HepG2 (cell line): Measurements from ENCODE around the gene NGEF. TPM values are rescaled to one million over a fixed set of nuclear protein-coding genes. Genes with fewer than 3 reads are reported as not detected.

Source experiments
- BRD4 ChIP-seq: sonication (generic); formaldehyde crosslinking; IDR thresholded peaks from 2 replicates; pipeline ENCODE4 v1.4.0; 2020; ENCODE audit warnings: missing genetic modification reagents
- GFI1 ChIP-seq: sonication (generic); formaldehyde crosslinking; IDR thresholded peaks from 2 replicates; pipeline ENCODE4 v1.5.0; 2020; ENCODE audit warnings: missing genetic modification reagents, mild to moderate bottlenecking, borderline replicate concordance
- IKZF4 ChIP-seq: sonication (generic); formaldehyde crosslinking; IDR thresholded peaks from 2 replicates; pipeline ENCODE4 v1.5.1; 2020; ENCODE audit warnings: borderline replicate concordance, mild to moderate bottlenecking, low read depth, missing genetic modification reagents; ENCODE audit errors: not compliant biosample characterization
- JARID2 ChIP-seq: sonication (generic); formaldehyde crosslinking; IDR thresholded peaks from 2 replicates; pipeline ENCODE4 v1.8.1; 2023; ENCODE audit warnings: missing genetic modification reagents, inconsistent platforms; ENCODE audit not compliant: insufficient replicate concordance
- KLF6 ChIP-seq: IDR thresholded peaks from 2 replicates; pipeline ENCODE4 v1.8.0; 2016; ENCODE audit warnings: missing biosample characterization, missing genetic modification reagents
- KMT2B ChIP-seq: IDR thresholded peaks from 2 replicates; pipeline ENCODE4 v1.6.1; 2016; ENCODE audit warnings: missing genetic modification reagents, missing compliant biosample characterization
- MAZ ChIP-seq, 2 experiments: sonication (generic) in 1 of 2; formaldehyde crosslinking in 1 of 2; IDR thresholded peaks; 2 replicates each; pipeline versions ENCODE4 v1.5.0 to v1.6.1; 2012 to 2020; ENCODE audit warnings: low read depth in 2 of 2, mild to moderate bottlenecking in 2 of 2, borderline replicate concordance in 1 of 2, improper control_type of control experiment in 1 of 2, low read length in 1 of 2, missing genetic modification reagents in 1 of 2, moderate library complexity in 1 of 2
- NFKB2 ChIP-seq: sonication (generic); formaldehyde crosslinking; IDR thresholded peaks from 2 replicates; pipeline ENCODE4 v1.4.0; 2020; ENCODE audit warnings: missing genetic modification reagents, borderline replicate concordance
- RBM39 ChIP-seq: fragments of 200-400 bp; formaldehyde crosslinking; IDR thresholded peaks from one replicate; pipeline ENCODE4 v1.6.1; 2018; ENCODE audit warnings: antibody characterized with exemption, mild to moderate bottlenecking, low read depth, low read length; ENCODE audit not compliant: poor library complexity, severe bottlenecking
- RFXAP ChIP-seq: sonication (generic); formaldehyde crosslinking; IDR thresholded peaks from 2 replicates; pipeline ENCODE4 v1.4.0; 2020; ENCODE audit warnings: missing genetic modification reagents, borderline replicate concordance
- SKIL ChIP-seq: sonication (generic); formaldehyde crosslinking; IDR thresholded peaks from 2 replicates; pipeline ENCODE4 v1.8.0; 2022; ENCODE audit warnings: missing genetic modification reagents, mild to moderate bottlenecking, moderate library complexity, borderline replicate concordance
- SRY ChIP-seq: sonication (generic); formaldehyde crosslinking; IDR thresholded peaks from 2 replicates; pipeline ENCODE4 v1.8.0; 2022; ENCODE audit warnings: mild to moderate bottlenecking, missing genetic modification reagents
- SUZ12 ChIP-seq: fragments of 150-350 bp; IDR thresholded peaks from 2 replicates; pipeline ENCODE4 v1.6.1; 2014; ENCODE audit warnings: low read depth, low read length
- ZBTB46 ChIP-seq: sonication (generic); formaldehyde crosslinking; IDR thresholded peaks from 2 replicates; pipeline ENCODE4 v1.4.0; 2020; ENCODE audit warnings: mild to moderate bottlenecking, missing genetic modification reagents, borderline replicate concordance
- ZNF3 ChIP-seq: IDR thresholded peaks from 2 replicates; pipeline ENCODE4 v1.7.0; 2017; ENCODE audit warnings: inconsistent platforms
- ZNF331 ChIP-seq: sonication (generic); formaldehyde crosslinking; IDR thresholded peaks from 2 replicates; pipeline ENCODE4 v1.4.0; 2020; ENCODE audit warnings: missing genetic modification reagents
- ZNF430 ChIP-seq: sonication (generic); formaldehyde crosslinking; IDR thresholded peaks from 2 replicates; pipeline ENCODE4 v1.9.0; 2021; ENCODE audit warnings: mild to moderate bottlenecking, missing genetic modification reagents
- ZNF501 ChIP-seq: sonication (generic); formaldehyde crosslinking; IDR thresholded peaks from 2 replicates; pipeline ENCODE4 v1.5.1; 2020; ENCODE audit warnings: mild to moderate bottlenecking, moderate library complexity, missing genetic modification reagents
- ZNF619 ChIP-seq: sonication (generic); formaldehyde crosslinking; IDR thresholded peaks from 2 replicates; pipeline ENCODE4 v1.4.0; 2020; ENCODE audit warnings: mild to moderate bottlenecking, missing genetic modification reagents
- ZNF75D ChIP-seq: sonication (generic); formaldehyde crosslinking; IDR thresholded peaks from 2 replicates; pipeline ENCODE4 v1.8.1; 2023; ENCODE audit warnings: missing genetic modification reagents, mild to moderate bottlenecking, borderline replicate concordance
- polyA plus RNA-seq, 8 experiments: library from polyadenylated mRNA; depleted of rRNA in 3 of 8; stranded (reverse) in 7 of 8; unstranded in 1 of 8; fragments of >200 nt; fragmentation: Illumina TruSeq in 4 of 8; extraction: Trizol in 4 of 8; gene quantifications; 2 replicates each; pipeline versions ENCODE4 v1.2.1 to v1.2.3, GENCODE V29; 2011 to 2016; ENCODE audit warnings: low read depth in 4 of 8, missing spikeins in 1 of 8, mixed read lengths in 1 of 8; ENCODE audit not compliant: insufficient read depth in 1 of 8
- total RNA-seq, 5 experiments: library from RNA; depleted of rRNA; stranded (reverse); fragments of >200 nt; fragmentation: Illumina TruSeq; extraction: Trizol; gene quantifications; 2 replicates each; pipeline ENCODE4 v1.2.3, GENCODE V29; 2016; ENCODE audit warnings: low read depth in 1 of 5
- TF ChIP-seq, protein P1 (sequence below): sonication (generic); formaldehyde crosslinking; conservative IDR thresholded peaks from 2 replicates; pipeline ENCODE4 v1.4.0; 2020; ENCODE audit warnings: mild to moderate bottlenecking, missing genetic modification reagents, moderate library complexity

Gene NGEF
- total and polyA plus RNA-seq, 2 of the 13 experiments (the other 11 are each of a cell fraction or from before 2014, with no cell fraction given): 14.4 to 36.9 TPM

DNA sequence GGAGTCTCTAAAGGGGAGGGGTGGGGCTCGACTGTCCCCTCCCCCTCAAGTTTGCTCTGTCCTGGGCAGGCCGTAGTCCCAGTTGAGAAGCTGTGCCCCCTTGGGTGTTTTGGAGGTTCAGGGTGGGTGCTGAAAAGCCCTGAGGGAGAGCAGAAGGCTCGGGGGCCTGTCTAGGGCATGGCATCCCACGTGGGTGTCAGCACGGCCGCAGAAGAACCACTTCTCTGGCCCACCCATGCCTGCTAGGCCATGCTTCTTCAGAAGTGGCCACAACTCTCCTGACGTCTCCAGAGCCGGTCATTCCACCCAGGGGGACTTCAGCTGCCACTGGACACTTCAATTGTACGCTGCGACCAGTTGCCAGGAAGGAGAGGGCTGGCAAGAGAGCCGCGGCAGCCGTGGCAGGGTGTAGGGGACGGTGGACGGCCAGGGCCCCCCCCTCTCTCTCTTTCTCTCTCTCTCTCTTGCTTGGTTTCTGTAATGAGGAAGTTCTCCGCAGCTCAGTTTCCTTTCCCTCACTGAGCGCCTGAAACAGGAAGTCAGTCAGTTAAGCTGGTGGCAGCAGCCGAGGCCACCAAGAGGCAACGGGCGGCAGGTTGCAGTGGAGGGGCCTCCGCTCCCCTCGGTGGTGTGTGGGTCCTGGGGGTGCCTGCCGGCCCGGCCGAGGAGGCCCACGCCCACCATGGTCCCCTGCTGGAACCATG is 46.9 kb upstream of the NGEF start, which contains the start of gene INPP5D (continued):
- TF ChIP-seq BRD4: peak; percentile 84; the same call in 1 of the 2 replicates
- no peak for TF ChIP-seq ZNF430 (CRISPR knock-in tag)
- peak; percentile 40; the same call in 1 of the 2 replicates for TF ChIP-seq ZNF331 (CRISPR knock-in tag)
- TF ChIP-seq SKIL (CRISPR knock-in tag): 0 out of 2 replicates have a peak, but pooled peaks have one; percentile 55
- 0 out of 2 replicates have a peak, but pooled peaks have one; percentile 33 for TF ChIP-seq RFXAP (CRISPR knock-in tag)
- TF ChIP-seq NFKB2 (CRISPR knock-in tag): peak; percentile 34; the same call in 1 of the 2 replicates
- TF ChIP-seq KMT2B: 0 out of 2 replicates have a peak, but pooled peaks have one; percentile 34
- peak; percentile 31 for TF ChIP-seq ZNF3
- TF ChIP-seq JARID2 (CRISPR knock-in tag): peak; percentile 72
- peak; percentile 90 for TF ChIP-seq RBM39
- TF ChIP-seq, protein P1, sequence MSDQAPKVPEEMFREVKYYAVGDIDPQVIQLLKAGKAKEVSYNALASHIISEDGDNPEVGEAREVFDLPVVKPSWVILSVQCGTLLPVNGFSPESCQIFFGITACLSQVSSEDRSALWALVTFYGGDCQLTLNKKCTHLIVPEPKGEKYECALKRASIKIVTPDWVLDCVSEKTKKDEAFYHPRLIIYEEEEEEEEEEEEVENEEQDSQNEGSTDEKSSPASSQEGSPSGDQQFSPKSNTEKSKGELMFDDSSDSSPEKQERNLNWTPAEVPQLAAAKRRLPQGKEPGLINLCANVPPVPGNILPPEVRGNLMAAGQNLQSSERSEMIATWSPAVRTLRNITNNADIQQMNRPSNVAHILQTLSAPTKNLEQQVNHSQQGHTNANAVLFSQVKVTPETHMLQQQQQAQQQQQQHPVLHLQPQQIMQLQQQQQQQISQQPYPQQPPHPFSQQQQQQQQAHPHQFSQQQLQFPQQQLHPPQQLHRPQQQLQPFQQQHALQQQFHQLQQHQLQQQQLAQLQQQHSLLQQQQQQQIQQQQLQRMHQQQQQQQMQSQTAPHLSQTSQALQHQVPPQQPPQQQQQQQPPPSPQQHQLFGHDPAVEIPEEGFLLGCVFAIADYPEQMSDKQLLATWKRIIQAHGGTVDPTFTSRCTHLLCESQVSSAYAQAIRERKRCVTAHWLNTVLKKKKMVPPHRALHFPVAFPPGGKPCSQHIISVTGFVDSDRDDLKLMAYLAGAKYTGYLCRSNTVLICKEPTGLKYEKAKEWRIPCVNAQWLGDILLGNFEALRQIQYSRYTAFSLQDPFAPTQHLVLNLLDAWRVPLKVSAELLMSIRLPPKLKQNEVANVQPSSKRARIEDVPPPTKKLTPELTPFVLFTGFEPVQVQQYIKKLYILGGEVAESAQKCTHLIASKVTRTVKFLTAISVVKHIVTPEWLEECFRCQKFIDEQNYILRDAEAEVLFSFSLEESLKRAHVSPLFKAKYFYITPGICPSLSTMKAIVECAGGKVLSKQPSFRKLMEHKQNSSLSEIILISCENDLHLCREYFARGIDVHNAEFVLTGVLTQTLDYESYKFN: 0 out of 2 replicates have a peak, but pooled peaks have one; percentile 17
- 0 out of 2 replicates have a peak, but pooled peaks have one; percentile 30 for TF ChIP-seq ZBTB46 (CRISPR knock-in tag)
- TF ChIP-seq ZNF619 (CRISPR knock-in tag): no peak
- no peak for TF ChIP-seq ZNF75D (CRISPR knock-in tag)
- TF ChIP-seq ZNF501 (CRISPR knock-in tag): peak; percentile 86; the same call in 1 of the 2 replicates
- TF ChIP-seq SUZ12: no peak
- TF ChIP-seq KLF6 (CRISPR knock-in tag): 0 out of 2 replicates have a peak, but pooled peaks have one; percentile 28
- TF ChIP-seq IKZF4 (CRISPR knock-in tag): peak; percentile 73
- TF ChIP-seq SRY (CRISPR knock-in tag): peak; percentile 90
- no peak for TF ChIP-seq GFI1 (CRISPR knock-in tag)
- no peak for TF ChIP-seq MAZ (IDR thresholded peaks at IDR 0.05; ENCODE audit: borderline replicate concordance, low read depth, low read length)
- TF ChIP-seq MAZ (CRISPR knock-in tag; IDR thresholded peaks at IDR 0.05; ENCODE audit: low read depth): 0 out of 2 replicates have a peak, but pooled peaks have one; percentile 16
